AG09319 (cell line): ENCODE measurements around the gene TRIM15.

Experiments used
- DNase-seq: peaks from one replicate; pipeline ENCODE4 v3.0.0-alpha.2; 2010; ENCODE audit warnings: low read depth; ENCODE audit errors: extremely low read depth
- TF ChIP-seq, protein P1 (sequence below): IDR thresholded peaks from 2 replicates; pipeline ENCODE4 v1.5.1; 2011; ENCODE audit warnings: low read depth, mild to moderate bottlenecking, inconsistent platforms, low read length, moderate library complexity

TRIM15 gene

DNA sequence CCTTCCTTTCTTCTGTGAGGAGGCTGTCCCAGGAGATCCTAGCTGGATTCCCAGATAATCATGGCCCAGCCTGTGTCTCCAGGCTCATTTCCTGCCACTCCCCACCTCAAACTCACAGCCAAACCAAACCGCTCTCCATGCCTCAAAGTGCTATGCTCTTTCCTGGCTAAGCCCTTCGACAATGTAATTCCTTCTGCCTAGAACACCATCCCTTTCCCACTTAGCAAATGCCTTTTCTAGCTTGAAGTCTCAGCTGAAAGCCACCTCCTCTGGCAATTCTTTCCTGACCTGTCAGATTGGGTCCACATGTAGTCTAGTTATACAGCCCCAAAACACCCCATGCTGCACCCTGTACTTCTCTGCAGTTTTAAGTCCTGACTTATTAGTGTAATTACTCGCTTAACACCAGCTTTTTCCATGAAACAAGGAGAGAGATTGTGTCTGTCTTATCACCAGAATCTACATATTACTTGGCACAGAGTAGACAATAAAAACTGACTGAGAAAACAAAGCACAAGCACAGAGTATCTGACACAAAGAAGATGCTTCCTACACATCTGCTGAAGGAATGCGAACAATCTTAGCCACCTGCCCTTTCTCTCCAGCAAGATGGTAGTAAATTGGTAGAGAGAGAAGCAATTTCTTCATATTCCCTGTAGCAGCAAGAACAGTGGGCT is 44.4 kb downstream of the TRIM15 start:
- no peak for DNase-seq
- TF ChIP-seq, protein P1, sequence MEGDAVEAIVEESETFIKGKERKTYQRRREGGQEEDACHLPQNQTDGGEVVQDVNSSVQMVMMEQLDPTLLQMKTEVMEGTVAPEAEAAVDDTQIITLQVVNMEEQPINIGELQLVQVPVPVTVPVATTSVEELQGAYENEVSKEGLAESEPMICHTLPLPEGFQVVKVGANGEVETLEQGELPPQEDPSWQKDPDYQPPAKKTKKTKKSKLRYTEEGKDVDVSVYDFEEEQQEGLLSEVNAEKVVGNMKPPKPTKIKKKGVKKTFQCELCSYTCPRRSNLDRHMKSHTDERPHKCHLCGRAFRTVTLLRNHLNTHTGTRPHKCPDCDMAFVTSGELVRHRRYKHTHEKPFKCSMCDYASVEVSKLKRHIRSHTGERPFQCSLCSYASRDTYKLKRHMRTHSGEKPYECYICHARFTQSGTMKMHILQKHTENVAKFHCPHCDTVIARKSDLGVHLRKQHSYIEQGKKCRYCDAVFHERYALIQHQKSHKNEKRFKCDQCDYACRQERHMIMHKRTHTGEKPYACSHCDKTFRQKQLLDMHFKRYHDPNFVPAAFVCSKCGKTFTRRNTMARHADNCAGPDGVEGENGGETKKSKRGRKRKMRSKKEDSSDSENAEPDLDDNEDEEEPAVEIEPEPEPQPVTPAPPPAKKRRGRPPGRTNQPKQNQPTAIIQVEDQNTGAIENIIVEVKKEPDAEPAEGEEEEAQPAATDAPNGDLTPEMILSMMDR = no peak

DNA sequence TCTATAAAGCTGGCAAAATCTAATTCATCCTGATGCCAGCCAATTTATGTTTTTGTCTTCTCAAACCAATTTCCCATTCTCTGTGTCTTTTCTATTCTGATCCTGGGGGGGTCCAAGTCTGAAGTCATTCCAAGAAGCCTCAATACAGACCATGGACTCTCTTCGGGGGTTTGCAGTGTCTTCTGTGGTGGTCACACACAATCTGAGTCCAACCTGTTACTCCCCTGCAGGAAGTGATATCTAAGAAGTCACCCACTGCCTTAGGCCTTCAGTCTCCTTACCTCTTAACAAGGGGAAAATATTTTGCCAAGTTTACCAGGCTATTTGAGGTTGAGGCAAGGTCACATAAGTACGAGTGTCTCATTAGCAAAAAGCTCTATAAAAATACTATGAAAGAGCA is 48.0 kb downstream of the TRIM15 start:
- no peak for DNase-seq
- TF ChIP-seq, protein P1 = no peak

DNA sequence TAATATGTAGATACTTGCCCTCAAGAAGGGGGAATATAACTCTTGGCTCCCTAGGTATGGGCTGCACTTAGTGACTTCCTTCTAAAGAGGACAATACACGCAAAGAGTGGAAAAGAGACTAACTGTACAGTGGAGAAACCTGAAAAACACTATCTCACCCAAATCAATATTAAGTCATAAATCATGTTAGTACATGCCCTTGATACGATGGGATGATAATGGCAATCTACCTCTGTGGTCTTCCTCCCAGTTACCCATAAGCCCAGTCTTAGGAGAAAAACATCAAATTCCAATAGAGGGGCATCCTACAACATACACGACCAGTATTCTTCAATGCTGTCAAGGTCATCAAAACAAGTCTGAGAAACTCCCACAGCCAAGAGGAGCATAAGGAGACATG is 48.6 kb downstream of the TRIM15 start:
- TF ChIP-seq, protein P1 = no peak
- no peak for DNase-seq

DNA sequence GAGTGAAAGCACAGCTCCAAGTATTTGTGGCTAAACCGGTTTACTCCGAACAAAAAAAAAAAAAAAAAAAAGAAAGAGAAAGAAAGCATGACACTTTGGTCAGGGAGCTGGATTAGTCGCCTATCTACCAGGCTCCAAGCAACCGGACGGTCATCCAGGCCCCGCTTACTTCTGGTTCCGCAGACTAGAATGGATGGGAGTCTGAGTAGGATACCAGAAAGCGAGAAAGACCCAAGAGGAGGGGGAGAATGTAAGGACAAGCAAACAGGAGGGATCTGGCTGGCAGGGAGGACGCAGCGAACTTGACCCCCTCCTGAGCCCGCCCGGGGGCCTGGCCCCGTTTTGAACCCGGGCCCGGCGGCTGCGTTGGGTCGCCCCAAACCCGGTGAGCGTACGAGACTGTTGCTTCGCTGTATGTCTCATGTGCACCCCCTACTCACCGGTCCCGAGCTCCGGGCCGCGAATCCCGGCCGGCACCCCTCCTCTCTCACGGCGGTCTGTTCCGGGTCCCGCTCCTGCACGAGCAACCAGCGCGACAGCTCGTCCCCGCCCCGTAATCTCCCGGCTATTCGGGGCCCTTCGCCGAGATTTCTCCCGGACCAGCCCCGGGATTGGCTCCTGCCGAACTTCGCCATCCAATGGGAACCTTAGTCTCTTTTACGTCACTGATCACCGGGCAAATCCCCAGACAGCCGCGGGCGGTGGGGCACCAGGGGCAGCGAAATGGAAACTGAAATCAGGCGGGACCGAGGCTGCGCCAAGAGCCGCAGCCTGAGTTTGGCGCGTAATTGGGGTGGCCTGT is 49.7 kb downstream of the TRIM15 start, which contains the start of gene TRIM26:
TSS of gene TRIM26 (minus strand) at position 542 of the 802 bp plus-strand sequence. CDS start 14,303 bp downstream, outside the sequence.
- TF ChIP-seq, protein P1 = no peak

DNA sequence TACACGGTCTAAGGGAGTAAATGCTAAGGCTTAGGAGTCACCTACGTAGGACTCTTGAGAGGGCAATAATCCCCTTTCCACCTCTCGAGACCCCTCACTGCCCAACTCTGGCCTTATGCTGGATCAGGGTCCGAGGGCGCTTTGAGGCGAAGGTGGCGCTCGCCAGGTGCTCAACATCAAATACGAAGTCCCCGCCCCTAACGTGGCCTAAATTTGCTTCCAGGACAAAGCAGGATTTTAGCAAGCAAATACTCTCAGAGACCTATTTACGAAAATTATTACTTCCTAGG is 50.3 kb downstream of the TRIM15 start:
- no peak for DNase-seq
- TF ChIP-seq, protein P1 = no peak

More for the DNA sequence above, 49.7 kb downstream of the TRIM15 start, which contains the start of gene TRIM26:
- DNase-seq = peak; percentile 89

DNA sequence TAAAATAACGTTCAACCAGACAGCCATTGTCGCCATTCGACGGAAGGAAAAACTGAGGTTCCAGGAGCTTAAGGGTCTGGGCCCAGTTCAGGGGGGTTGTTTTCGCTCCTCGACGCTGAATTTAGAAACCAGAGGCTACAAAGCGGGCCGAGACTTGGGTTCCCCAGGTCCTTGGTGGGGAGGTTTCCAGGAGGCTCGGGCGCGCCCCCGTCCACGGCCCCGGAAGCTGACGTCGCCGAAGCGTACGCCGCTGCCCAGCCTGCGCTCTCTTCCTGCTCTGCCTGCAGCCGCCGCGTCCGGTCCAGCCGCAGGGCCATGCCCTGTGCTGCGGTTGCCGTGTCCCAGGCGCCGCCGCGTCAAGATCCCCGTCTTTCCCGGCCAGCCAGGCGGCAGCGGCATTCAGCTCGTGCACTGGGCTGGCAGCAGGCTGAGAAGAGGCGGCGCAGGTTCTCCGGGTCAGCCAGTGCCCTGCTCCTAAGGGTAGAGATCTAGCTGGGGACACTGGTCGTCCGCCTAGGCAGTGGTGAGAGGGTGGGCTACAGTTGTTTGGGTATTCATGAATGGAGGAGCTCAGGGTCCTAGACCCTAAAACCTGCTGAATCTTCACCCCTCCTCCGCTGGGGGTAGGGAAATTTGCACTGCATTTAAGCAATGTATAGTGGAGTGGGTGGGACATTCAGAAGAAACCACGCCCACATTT is 50.8 kb downstream of the TRIM15 start:
- no peak for DNase-seq
- TF ChIP-seq, protein P1 = no peak

DNA sequence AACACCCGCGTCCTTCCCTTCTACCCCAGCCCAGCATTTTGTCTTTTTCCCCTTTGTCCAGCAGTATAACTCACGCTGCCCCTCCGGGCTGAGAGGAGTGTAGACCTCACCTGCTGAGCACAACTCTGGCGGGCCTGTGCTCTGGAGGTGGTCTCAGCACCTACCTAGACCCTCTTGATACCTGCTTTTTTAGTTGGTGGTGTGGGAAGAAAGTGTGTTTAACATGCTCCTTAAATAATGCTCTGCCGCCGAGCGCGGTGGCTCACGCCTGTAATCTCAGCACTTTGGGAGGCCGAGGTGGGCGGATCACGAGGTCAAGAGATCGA is 51.3 kb downstream of the TRIM15 start:
- DNase-seq = no peak
- TF ChIP-seq, protein P1 = no peak
